ENCODE results near the gene ADCY7.
A peak's percentile ranks its signal among the peaks of the same experiment; 100 is the strongest.

Gene ADCY7

GRCh38 chr16:50326264-50326663 is 59.9 kb downstream of the ADCY7 start:
- Histone ChIP-seq H3K9me3 (ENCODE audit: severe bottlenecking) (no peaks in the 10 kb centered on the region), H3K27me3 (ENCODE audit: insufficient read depth, low read depth, severe bottlenecking) (no peaks in the 10 kb centered on the region), H3K36me3 (peaks cover 79% of the 10 kb centered on the region), H3K27ac (no peak overlapping the region), H3K4me3 (ENCODE audit: low read depth, low read length) (no peak overlapping the region)
- DNase-seq, result no peak
- TF ChIP-seq CTCF (IDR thresholded peaks at IDR 0.05; ENCODE audit: low read depth, low read length), result no peak

- H3K27me3 ChIP-seq (ENCODE audit: insufficient read depth, low read depth, severe bottlenecking), result no peaks in the 10 kb centered on the region
- no peaks in the 10 kb centered on the region for H3K9me3 ChIP-seq (ENCODE audit: severe bottlenecking)
- peaks cover 79% of the 10 kb centered on the region for H3K36me3 ChIP-seq
- H3K4me3 ChIP-seq (ENCODE audit: low read depth, low read length), result no peak overlapping the region
- no peak for DNase-seq
- TF ChIP-seq CTCF (IDR thresholded peaks at IDR 0.05; ENCODE audit: low read depth, low read length), result peak; percentile 70
- no peak overlapping the region for H3K27ac ChIP-seq
These were observed 60.6 kb downstream of the ADCY7 start for GRCh38 chr16:50326835-50327465.

GRCh38 chr16:50329446-50330189 is 63.3 kb downstream of the ADCY7 start:
- Histone ChIP-seq H3K4me3 (ENCODE audit: low read depth, low read length) (no peak overlapping the region), H3K27me3 (ENCODE audit: insufficient read depth, low read depth, severe bottlenecking) (no peaks in the 10 kb centered on the region), H3K9me3 (ENCODE audit: severe bottlenecking) (no peaks in the 10 kb centered on the region), H3K36me3 (peaks cover 89% of the 10 kb centered on the region), H3K27ac (no peak overlapping the region)
- no peak for DNase-seq
- no peak for TF ChIP-seq CTCF (IDR thresholded peaks at IDR 0.05; ENCODE audit: low read depth, low read length)

- DNase-seq, result no peak
- Histone ChIP-seq H3K9me3 (ENCODE audit: severe bottlenecking) (no peaks in the 10 kb centered on the region), H3K27ac (no peak overlapping the region), H3K4me3 (ENCODE audit: low read depth, low read length) (no peak overlapping the region), H3K27me3 (ENCODE audit: insufficient read depth, low read depth, severe bottlenecking) (no peaks in the 10 kb centered on the region), H3K36me3 (peaks cover 81% of the 10 kb centered on the region)
- no peak for TF ChIP-seq CTCF (IDR thresholded peaks at IDR 0.05; ENCODE audit: low read depth, low read length)
These were observed 65.2 kb downstream of the ADCY7 start for GRCh38 chr16:50331570-50331969.

GRCh38 chr16:50332599-50332998 is 66.2 kb downstream of the ADCY7 start:
- no peak for TF ChIP-seq CTCF (IDR thresholded peaks at IDR 0.05; ENCODE audit: low read depth, low read length)
- no peaks in the 10 kb centered on the region for H3K9me3 ChIP-seq (ENCODE audit: severe bottlenecking)
- peaks cover 74% of the 10 kb centered on the region for H3K36me3 ChIP-seq
- DNase-seq, result no peak
- H3K27me3 ChIP-seq (ENCODE audit: insufficient read depth, low read depth, severe bottlenecking), result no peaks in the 10 kb centered on the region
- H3K27ac ChIP-seq, result no peak overlapping the region
- H3K4me3 ChIP-seq (ENCODE audit: low read depth, low read length), result no peak overlapping the region

All from WERI-Rb-1 (cell line).